GM12873 (cell line): ENCODE data around the gene MCM3AP.

Experiments
- CTCF ChIP-seq: IDR thresholded peaks from 2 replicates; pipeline ENCODE4 v1.5.1; 2012; ENCODE audit warnings: low read depth, mild to moderate bottlenecking, moderate library complexity, low read length, control low read depth; ENCODE audit not compliant: insufficient read depth; ENCODE audit errors: missing control alignments

The MCM3AP gene

GRCh38 chr21:46265736-46266525 lies 19.5 kb downstream of the MCM3AP start:
- TF ChIP-seq CTCF: no peak

GRCh38 chr21:46264690-46265144 lies 20.7 kb downstream of the MCM3AP start:
- no peak for TF ChIP-seq CTCF

DNA sequence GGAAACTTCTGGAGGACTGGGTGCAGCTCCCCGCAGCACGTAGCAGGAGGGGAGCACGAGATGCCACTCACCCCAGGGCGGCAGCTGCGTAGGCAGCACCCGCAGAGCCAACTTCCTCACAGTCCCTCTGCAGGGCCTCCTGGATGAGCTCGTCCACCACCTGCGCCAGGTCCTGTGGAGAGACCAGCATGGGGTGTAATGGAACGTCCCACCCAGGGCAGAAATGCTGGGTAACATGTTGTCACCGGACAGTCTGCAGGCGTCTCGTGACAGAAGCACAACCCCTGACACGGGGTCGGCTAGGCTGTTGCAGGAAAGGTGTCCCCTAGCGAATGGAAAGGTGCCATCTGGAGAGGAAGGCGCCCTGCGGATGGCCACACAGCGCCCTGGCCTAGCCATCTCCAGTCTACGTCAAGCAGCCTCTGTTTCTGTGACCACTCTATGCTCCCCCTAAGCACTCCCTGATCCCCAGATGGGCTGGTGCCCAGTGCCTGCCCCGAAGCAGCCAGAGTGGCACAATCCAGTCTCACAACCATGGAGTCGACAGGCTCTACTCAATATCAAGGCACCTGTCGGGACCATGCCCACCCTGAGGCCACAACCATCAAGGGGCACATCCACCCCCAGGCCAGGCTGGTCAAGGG lies 21.2 kb downstream of the MCM3AP start:
- no peak for TF ChIP-seq CTCF

- TF ChIP-seq CTCF: no peak
Measured at GRCh38 chr21:46256501-46256994, 28.9 kb downstream of the MCM3AP start.

- no peak for TF ChIP-seq CTCF
Measured at GRCh38 chr21:46255758-46256337, 29.6 kb downstream of the MCM3AP start.

DNA sequence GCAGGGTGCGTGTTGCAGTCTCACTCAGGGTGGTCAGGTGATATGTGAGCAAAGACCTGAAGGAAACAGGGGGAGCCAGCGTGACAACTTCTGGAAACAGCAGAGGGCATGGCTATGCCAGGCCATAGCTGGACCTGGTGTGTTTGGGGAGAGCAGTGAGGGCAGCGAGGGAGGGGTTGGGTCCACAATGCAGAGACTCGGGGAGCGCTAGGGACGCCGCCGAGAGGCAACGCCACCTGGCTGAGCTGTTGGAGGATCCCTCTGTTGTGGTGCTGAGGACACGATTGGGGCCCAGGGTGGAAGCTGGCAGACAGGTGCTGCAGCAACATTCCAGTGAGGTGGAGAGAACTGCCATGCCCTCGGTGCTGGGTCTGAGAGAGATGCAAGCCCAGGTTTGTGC lies 30.2 kb downstream of the MCM3AP start:
- no peak for TF ChIP-seq CTCF
